HL-60/S4 treated with phorbol 12-myristate 13-acetate at 8.2 ng/mL for 4 days and 3 days (cell line): Measurements from ENCODE around the gene UBAC2.

ENCODE experiments used
- in situ Hi-C: fragments of 300-500 bp; cut with MboI; formaldehyde crosslinking; loops from 2 replicates; pipeline ENCODE4 v1.15.0; 2022; ENCODE audit warnings: low sequenced_read_pairs

The UBAC2 gene

DNA sequence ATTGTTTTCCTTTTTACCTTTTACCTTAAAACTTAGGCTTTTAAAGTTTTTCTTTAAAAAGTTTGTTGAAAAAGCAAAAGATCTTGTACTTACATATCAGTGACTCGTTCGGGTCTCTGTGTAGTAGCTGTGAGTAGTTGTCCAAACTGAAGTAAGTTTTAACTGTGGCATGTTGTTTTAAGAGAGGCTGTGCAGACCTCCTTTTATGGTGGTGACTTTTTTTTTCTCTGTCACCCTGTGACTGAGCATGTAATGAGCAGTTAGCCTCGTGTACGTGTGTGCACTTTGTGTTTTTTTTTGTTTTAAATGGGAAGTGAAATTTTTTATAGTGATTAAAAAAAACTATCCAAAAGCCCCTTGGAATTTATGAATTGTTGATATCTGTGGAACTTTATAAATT is 106.6 kb downstream of the UBAC2 start, which contains the start of gene GPR183:
GPR183 (minus strand) TSS at position 153 of the 400 bp plus-strand sequence. CDS start 11,254 bp downstream, outside the sequence.
- in situ Hi-C loops = no loop called here

DNA sequence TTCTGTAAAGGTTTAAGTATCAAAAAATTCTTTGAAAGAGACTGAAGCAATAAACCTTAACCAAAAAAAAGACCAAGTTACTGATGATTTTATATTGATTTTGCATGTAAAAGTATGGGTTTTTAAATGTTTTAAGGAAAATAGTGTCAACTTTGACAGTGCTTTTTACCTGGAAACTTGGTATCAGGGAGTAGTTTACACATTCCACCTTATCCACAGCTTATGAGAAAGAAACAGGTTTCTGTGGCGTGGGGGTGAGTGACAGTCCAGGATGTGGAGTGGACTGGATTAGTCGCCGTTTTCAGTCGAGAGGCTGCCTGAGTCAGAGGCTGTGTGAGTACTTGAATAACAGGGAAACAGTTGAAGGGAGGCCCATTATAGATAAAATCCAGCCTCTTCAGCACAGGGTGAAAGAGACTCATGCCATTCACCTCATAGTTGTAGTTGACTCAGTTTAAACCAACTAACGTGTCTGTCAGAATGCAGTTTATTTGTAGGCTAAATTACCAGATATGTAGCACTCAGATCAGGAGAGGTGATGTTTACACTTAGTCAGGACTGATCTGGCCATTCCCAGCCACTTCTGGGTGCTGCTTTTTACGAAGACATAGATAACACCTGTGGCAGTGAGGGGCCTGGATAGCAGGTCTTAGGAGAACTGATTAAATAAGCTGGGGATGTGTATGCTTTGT is 107.1 kb downstream of the UBAC2 start:
- in situ Hi-C loops = no loop called here

DNA sequence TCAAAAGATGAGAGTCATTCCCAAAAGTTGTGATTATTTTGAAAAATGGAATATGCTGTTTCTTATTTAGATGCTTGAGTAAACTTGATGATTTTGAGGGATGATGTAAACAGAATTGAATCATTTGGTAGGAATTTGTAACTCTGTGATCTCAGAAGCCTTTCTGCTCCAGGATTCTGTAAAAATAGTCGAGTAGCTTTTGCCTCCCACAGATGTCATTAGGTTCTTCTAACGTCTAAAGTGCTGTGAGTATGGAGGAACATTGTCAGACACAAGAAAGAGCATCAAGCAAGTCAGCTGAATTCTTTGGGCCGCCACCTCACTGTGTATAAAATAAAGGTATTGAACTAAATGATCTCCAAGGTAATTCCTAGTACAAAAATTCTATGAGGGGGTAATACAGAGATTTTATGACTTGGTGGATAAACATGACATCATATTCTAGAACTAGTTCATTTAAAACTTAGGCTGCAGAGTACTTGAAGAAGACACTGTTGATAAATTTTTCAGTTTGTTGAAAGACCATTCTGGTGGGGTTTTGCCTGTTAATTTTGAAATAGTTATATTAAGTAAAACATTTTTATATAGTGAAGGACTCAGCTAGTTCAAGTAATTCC is 107.9 kb downstream of the UBAC2 start:
- in situ Hi-C loops = no loop called here

DNA sequence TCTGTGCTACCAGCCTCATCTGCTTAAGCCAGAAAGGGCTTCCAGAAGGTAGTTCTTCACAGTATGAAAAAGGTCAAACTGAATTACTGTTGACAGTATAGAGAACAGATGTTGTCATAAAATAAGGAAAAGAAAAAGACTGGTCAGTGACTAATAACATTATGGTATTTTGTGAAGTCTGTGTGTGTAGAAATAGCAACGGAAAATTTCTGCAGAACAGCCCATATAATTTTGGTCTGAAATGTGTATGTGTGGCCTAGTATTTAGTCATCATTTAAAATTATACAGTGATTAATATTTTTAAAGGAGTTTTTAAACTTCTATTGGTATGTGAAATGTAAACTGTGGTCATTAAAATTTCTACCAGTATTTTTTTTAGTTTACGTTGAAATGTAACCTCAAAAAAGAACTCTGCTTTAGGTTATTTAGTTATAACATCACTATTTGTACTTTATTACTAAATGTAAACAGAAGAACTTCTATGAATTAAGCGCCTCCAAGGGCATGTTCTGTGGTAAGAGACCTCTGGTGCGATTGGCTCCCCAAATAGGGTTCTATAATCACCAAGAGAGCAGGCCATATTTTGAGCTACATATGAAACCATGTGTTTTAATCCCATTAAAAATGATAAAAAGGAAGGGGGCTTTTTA is 109.9 kb downstream of the UBAC2 start:
- in situ Hi-C loops = no loop called here

DNA sequence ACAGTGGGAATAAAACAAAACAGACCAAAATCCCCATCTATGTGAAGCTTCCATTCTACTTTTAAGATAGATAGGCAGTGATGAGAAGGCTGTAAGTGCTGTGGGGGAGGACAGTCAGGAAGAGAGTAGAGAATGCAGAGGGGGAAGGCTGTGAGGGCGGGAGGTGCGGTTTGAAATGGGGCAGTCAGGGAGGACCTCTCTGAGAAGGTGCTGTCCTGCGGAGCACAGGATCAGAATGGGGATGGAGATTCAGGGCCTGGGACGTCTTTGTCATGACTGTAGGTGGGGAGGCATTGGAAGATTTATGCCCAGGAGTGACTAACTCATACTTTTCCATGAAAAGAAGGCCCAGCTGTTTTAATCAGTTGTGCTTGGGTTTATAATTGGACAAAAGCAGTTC is 110.5 kb downstream of the UBAC2 start:
- in situ Hi-C loops = no loop called here

DNA sequence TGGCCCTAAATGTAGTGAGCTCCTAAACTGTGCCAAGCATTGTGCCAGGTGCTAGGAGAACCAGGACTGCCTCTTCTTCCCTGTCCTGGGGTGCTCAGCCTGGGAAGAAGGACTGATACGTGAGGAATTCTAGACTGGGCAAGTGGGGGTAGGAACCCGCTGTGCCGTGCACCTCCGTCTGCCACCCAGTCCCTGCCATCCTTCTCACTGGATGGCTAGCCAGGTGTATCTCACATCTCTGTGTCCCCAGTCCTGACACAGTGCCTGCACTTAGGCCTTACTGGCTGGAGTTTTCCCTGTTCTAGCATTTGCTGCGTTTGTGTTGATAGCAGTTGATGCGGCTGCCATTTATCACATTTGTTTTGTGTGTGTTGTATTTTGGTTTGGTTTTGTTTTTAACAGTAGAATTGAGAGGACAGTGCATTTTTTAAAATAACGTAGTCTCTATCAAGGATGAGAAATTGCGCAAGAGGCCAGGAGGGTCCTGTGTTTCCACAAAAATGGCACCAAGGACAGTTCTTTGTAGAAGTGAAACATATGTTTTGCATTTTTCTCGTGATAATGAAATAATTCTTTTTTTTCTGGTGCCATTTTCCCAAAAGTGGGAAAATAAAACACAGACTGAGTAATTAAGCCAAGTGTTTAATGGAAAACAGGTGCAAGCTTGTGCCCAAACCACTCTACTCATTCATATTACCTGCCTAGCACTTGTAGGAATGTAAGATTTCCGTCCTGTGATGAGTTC is 111.3 kb downstream of the UBAC2 start:
- in situ Hi-C loops = no loop called here

DNA sequence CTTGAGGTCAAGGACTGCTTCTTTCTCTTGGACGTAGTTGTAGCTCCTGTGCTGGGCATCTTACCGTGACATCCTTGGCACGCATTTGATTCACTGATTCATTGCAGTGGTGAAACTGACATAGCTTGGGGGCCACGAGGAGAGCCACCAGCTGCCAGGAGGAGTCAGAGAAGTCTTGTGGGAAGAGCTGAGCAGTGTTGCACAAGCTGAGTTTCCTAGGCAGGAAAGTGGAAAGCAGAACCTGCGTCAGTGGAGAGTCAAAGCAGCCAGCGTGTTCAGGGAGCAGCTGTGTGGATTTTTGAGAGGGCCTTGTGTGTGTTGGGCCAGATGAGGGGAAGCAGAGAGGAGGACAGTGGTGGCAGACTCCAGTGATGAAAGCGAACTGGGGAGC is 111.8 kb downstream of the UBAC2 start:
- in situ Hi-C loops = no loop called here

DNA sequence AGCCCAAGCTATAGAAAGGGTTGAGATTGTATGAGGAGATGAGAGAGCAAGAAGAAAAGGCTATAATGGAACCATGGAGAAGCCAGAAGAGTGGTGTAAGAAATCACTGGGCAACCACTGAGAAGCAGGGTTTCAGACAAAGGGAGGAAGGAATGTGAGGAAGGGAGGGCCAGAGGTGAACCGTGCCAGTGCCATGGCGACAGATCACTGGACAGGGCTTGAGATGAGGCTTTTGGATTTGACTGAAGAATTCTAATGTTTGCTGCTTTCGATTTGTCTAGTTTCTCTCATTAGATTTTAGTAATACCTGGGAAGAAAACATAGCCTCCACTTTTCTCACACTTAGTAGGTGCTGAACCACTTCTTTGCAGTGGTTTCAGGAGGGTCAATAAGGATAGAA is 112.8 kb downstream of the UBAC2 start:
- in situ Hi-C loops = no loop called here

DNA sequence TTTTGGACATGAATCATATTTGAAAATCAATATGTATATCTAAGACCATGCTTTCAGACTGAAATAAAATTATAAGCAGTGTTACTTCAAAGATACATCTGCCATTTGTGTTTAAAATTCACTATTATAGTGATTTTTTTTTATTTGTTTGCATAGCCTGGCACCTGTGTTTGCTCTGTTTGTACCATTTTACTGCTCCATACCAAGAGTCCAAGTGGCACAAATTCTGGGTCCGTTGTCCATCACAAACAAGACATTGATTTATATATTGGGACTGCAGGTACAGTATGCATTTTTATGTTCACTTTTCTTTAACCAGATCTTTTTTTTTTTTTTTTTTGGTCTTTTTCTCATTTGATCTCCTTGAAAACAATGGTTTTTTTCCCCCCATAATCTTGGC is 113.3 kb downstream of the UBAC2 start:
- in situ Hi-C loops = no loop called here

DNA sequence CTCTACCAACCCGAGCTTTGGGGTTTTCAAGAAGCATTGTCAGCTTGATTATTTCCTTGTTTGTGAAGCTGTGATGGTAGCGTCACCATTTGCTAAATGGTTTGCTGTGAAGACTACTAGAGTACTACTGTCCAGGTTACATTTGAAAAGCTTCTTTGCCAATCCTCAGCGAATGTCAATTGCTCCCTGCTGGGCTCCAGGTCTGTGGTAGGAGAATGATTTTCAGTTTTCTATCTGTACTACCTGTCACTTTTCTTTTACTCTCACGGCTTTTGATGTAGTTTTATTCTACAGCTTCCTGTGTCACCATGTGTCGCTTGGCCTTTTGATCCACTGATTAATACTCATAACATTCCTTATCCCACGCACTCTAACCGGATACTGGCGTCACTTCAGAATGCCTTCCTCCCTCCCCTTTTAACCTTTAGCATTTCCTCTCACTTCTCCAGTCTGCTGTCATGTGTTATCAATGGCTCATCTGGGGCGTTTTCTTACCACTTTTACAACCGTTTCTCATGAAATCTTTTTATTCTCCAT is 114.1 kb downstream of the UBAC2 start:
- in situ Hi-C loops = no loop called here

DNA sequence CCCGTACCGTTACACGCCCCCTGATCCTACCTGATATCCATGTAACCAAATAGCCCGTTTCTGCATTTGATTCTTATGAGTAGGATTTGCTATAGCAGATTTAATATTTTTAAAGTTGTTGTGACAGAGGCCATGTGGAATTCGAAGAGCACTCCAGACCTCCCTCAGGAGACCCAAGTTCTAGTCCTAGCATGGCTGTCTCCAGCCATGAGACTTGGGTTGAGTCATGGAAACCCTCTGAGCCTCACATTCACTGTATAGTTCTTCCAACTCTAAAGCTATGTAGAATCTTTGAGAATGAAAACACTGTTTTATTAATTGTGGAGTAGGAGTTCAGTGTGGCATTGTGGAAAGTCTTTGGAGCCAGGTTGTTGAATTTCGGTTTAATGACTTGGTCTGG is 114.5 kb downstream of the UBAC2 start:
- in situ Hi-C loops = no loop called here

DNA sequence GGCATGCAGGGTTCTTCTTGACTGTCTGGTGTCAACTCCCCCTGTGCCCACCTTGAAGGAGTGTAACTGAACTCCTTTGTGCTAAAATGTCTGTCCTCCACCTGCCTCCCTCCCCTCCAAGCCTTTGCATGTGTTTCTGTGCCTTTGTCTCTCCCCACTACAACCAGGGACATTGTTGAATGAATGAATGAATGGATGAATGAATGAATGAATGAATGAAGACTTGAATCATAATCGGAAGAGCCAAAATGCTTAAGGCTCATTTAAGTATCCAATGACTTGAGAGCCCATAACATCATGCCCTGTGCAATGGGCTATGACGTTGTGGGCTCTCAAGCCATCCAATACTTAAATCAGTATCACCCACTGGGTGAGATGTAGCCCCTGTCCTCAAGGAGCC is 115.6 kb downstream of the UBAC2 start:
- in situ Hi-C loops = no loop called here

DNA sequence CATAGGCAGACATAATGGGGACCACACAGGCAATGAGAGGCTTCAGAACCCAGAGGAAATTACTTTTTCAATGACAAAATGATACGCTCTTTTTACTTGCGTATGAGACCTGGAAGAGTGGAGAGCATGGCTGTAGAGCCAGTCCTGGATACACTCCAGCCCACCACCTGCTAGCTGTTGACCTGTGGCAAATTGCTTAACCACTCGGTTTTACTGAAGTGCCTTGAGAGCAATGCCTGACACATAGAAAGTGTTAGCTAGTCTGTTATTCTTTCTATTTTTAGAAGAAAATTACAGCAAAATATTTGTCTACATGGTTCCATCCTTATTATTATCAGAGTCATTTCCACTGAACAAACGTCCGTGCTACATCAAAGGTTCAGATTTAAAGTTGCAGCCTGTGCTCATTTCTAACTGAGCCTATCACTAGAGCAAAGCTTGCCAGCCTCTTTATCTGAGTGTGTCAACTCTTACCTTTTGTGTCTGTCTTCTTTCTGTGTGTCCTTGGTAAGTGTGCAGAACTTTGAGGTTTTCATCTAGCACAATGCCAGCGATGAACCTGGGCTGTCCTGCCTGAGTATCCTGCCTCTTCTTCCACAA is 116.1 kb downstream of the UBAC2 start:
- in situ Hi-C loops = no loop called here

DNA sequence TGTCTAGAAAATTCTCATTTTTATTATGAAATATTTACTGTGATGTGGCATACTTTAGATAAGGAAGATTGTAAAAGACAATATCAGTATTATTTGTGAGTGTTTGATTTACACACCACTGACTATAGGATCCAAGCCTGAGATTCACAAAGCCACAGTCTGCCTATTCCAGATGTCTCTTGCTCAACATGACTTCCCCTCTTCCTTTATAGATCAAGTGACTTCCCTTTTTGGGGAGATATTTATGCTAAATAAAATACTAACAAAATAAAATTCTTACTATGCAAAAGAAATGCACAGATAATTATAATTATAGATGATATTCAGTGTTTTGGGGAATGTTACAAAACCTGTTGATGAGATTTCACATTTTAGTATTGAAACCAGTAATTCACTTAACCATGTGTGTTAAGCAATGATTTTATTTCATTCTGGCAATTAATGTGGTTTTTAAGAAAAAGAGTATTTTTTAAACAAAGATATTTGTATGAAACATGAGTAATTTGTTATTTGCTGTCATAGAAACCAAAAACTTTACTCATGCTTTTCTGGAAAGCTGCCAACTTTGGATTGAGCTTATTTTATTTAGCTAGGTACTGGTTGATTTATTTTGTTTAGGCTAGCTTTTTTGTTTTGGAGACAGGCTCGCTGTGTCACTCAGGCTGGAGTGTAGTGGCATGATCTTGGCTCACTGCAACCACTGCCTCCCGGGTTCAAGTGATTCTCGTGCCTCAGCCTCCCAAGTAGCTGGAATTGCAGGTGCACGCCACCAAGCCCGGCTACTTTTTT is 120.2 kb downstream of the UBAC2 start:
- in situ Hi-C loops = no loop called here

DNA sequence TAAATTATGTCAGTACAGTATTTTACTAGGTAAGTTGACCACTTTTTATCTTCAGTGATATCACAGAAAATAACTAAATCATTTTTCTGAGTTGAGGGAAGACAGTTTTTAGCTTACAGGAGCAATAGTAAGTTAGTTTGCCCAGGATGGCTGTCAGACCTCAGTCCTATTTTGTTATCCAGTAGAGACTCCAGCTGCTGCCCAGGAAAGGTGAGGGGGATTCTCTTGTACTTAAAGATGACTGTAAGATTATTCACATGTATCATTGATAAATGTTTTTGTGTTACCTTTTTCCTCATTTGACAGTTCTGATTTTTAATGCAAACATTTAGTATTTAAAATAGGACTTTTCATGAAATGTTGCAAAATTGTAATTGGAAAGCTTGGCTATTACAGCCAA is 121.1 kb downstream of the UBAC2 start:
- in situ Hi-C loops = no loop called here

DNA sequence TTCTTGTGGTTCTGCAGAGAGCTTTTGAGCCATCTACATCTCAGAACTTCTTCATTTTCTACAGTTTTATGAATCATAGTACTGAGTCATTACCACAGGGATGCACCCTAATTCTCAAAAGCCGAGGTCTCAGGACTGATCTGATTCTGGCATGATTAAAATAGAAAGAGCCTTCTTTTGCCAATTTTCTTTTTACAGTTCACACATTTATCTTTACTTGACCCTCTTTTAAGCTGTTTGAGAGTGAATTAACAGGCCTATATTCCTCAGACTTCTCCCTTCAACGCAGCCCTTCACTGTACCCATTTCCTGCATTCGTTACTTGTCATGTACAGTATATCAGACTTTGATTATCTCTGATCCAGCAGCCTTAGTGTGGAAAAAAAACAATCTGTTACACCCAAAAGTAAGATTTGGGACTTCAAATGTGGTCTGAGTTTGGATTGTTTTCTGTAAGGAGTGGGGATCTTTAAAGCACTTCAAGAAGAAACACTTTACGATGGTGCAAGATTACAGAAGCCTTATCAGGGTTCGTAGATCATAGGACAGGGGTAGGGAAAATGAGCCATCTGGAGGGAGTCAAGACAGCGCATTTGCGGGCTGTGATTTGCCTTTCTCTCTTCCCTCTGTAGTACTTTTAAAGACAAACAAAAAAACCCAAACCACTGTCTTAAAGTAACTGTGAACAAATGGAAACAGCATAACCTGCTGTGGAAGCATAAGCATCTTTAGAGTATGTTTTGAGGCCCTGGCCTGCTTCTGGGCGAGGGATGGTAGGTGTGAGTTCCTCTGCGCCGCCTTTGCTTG is 121.8 kb downstream of the UBAC2 start:
- in situ Hi-C loops = no loop called here

DNA sequence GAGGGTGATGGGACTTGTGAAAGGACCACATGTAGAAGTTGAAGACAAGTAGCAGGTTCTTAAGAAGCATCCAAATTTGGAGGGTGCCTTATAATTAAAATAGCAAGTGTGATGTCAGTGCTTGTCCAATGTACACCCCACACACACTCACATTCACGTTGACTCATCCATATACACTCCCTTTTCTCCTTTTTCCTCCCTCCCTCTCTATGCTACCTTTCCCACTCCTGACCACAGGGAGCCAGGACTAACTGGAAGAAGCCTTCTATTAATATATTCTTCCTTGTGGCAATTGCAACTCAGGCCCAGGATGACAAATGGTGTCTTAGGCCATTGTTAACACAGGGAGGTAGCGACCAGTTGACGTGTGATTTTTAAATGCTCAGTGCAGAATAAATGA is 122.8 kb downstream of the UBAC2 start:
- in situ Hi-C loops = no loop called here

DNA sequence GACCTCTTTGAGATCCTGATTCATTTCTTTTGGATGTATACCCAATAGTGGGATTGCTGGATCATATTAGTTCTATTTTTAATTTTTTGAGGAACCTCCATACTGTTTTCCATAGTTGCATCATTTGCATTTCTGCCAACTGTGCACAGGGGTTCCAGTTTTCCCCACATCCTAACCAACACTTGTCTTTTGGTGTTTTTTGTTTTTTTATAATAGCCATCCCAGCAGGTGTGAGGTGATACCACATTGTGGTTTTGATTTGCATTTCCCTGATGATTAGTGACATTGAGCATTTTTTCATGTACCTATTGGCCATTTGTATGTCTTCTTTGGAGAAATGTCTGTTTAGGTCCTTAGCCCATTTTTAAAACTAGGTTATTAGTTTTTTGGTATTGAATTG is 125.4 kb downstream of the UBAC2 start:
- in situ Hi-C loops = no loop called here

DNA sequence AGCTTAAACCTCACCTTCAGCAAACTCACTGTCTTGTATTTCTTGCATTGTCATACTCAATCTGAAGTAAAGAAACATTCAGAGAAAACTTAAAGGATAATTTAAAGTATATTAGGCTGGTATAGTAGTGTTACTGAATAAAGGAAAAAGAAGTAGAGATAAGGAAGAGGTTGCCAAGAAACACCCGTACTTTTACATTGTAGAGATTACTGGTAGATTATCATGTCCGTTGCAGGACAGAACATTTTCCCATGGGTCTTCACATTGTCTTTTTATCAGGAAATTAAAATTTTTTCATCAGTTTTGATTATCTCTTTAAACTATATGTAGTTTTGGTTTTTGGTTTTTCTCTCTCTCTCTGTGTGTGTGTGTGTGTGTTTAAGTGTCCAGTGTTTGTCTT is 126.5 kb downstream of the UBAC2 start:
- in situ Hi-C loops = no loop called here
